ENCODE data around the gene SCARF1.

GRCh38 chr17:1584167-1584566 is 61.4 kb downstream of the SCARF1 start:
- TF ChIP-seq CTCF (conservative IDR thresholded peaks at IDR 0.05; ENCODE audit: low read length), result no peak
- TF ChIP-seq EZH2phosphoT487 (IDR thresholded peaks at IDR 0.05; ENCODE audit: borderline replicate concordance, low read depth, low read length), result no peak

Data from OCI-LY7 (cell line).